Uterus (tissue), 4 donors: ENCODE measurements around the gene TCIRG1. TPM values are rescaled to one million over a fixed set of nuclear protein-coding genes. Genes with fewer than 3 reads are reported as not detected.

Experiments
- DNase-seq, 2 donors: peaks; one replicate each; pipeline ENCODE4 v3.0.0-alpha.2; 2019 to 2020
- H3K27ac ChIP-seq, 2 donors: fragments of 200-600 bp; sonication (generic); 1 replicate in 1 of 2; 2 replicates in 1 of 2; pipeline ENCODE4 v1.5.1; 2016 to 2018
- H3K27me3 ChIP-seq, 2 donors: fragments of 200-600 bp; sonication (generic); one replicate each; pipeline ENCODE4 v1.5.1; 2018 to 2019; ENCODE audit warnings: control low read depth in 1 of 2
- H3K36me3 ChIP-seq, 2 donors: fragments of 200-600 bp; sonication (generic); one replicate each; pipeline ENCODE4 v1.5.1; 2019; ENCODE audit warnings: control low read depth in 1 of 2
- H3K4me1 ChIP-seq, 2 donors: fragments of 200-600 bp; sonication (generic); one replicate each; pipeline ENCODE4 v1.5.1; 2018 to 2019; ENCODE audit warnings: control low read depth in 1 of 2
- H3K4me3 ChIP-seq, 2 donors: fragments of 200-600 bp; sonication (generic); 1 replicate in 1 of 2; 2 replicates in 1 of 2; pipeline ENCODE4 v1.5.1; 2018 to 2019; ENCODE audit warnings: mild to moderate bottlenecking in 1 of 2
- H3K9me3 ChIP-seq, 2 donors: fragments of 200-600 bp; sonication (generic); one replicate each; pipeline ENCODE4 v1.5.1; 2019; ENCODE audit warnings: control low read depth in 1 of 2
- POLR2A ChIP-seq, 2 donors: fragments of 450-650 bp; IDR thresholded peaks; one replicate each; pipeline ENCODE4 v1.6.1; 2016; ENCODE audit warnings: antibody characterized with exemption in 2 of 2, mild to moderate bottlenecking in 1 of 2, moderate library complexity in 1 of 2
- intact Hi-C: fragments of 100-400 bp; cut with DNase I; formaldehyde crosslinking; loops from one replicate; pipeline ENCODE4 v1.15.1; 2023; ENCODE audit warnings: low total_unique reads
- total RNA-seq, 4 donors: library from RNA; depleted of rRNA in 3 of 4; stranded (reverse); fragments of >200 nt in 3 of 4; gene quantifications; one replicate each; pipeline versions ENCODE4 v1.1.0 to v1.2.4, GENCODE V29; 2014 to 2023
- TF ChIP-seq, protein P1 (sequence below), 4 experiments: fragments of 200-600 bp in 2 of 4; fragments of 450-650 bp in 2 of 4; sonication (generic) in 2 of 4; IDR thresholded peaks; one replicate each; pipeline ENCODE4 v1.5.1; 2016 to 2019; ENCODE audit warnings: antibody characterized with exemption in 4 of 4, mild to moderate bottlenecking in 2 of 4, moderate library complexity in 1 of 4
- donor health status: DM: yes; HTN: yes; CAD: no.

The TCIRG1 gene
- total RNA-seq, 4 donors from 2014 or later, result 62.1 to 162 (median 115) TPM

DNA sequence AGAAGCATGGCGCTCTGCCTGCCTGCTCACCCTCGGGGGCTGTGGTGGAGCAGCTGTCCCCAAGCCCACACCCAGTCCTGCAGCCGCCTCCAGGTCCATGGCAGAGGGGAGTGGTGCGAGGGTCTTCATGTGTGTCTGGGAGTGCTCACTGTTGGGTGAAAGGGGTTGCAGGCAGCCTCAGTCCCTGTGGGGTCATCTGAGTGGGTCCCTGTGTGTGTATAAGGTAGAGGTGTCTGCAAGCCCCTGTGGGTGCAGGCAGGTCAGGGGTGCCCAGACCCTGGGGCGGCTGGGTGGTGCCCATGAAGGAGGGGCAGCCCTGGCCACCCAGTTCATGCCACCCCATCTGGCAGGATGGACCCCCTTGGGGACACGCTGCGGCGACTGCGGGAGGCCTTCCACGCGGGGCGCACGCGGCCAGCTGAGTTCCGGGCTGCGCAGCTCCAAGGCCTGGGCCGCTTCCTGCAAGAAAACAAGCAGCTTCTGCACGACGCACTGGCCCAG is 23.8 kb upstream of the TCIRG1 start:
- H3K27ac ChIP-seq, result no peak overlapping the region
- intact Hi-C loops, result no loop called here
- no peaks in the 10 kb centered on the region for H3K27me3 ChIP-seq
- H3K36me3 ChIP-seq, result no peaks in the 10 kb centered on the region
- peaks cover 0 to 4% of the 10 kb centered on the region in 2 donors for H3K4me1 ChIP-seq
- no peak overlapping the region for H3K4me3 ChIP-seq
- no peaks in the 10 kb centered on the region for H3K9me3 ChIP-seq
- DNase-seq, result no peak
- TF ChIP-seq POLR2A (IDR thresholded peaks at IDR 0.05), result no peak
- TF ChIP-seq, protein P1, sequence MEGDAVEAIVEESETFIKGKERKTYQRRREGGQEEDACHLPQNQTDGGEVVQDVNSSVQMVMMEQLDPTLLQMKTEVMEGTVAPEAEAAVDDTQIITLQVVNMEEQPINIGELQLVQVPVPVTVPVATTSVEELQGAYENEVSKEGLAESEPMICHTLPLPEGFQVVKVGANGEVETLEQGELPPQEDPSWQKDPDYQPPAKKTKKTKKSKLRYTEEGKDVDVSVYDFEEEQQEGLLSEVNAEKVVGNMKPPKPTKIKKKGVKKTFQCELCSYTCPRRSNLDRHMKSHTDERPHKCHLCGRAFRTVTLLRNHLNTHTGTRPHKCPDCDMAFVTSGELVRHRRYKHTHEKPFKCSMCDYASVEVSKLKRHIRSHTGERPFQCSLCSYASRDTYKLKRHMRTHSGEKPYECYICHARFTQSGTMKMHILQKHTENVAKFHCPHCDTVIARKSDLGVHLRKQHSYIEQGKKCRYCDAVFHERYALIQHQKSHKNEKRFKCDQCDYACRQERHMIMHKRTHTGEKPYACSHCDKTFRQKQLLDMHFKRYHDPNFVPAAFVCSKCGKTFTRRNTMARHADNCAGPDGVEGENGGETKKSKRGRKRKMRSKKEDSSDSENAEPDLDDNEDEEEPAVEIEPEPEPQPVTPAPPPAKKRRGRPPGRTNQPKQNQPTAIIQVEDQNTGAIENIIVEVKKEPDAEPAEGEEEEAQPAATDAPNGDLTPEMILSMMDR (IDR thresholded peaks at IDR 0.05), result no peak

DNA sequence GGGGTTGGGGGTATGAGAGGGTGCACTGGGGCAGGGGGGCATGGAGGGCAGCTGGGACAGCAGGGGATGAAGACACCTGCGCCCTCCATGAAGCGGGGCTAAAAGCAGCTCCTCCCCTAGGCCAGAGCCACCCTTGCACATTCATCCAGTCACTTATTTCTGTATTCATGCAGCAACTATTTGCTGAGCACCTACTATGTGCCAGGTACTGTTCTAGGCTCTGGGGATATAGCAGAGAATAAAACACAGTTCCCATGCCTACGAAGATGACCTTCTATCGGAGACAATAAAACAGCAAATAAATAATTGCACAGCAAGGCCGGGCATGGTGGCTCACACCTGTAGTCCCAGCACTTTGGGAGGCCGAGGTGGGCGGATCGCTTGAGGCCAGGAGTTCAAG is 23.4 kb upstream of the TCIRG1 start:
- H3K27me3 ChIP-seq, result no peaks in the 10 kb centered on the region
- no peak for DNase-seq
- no peak overlapping the region for H3K4me3 ChIP-seq
- H3K27ac ChIP-seq, result no peak overlapping the region
- H3K36me3 ChIP-seq, result no peaks in the 10 kb centered on the region
- H3K4me1 ChIP-seq, result peaks cover 0 to 4% of the 10 kb centered on the region in 2 donors
- no peaks in the 10 kb centered on the region for H3K9me3 ChIP-seq
- TF ChIP-seq, protein P1 (IDR thresholded peaks at IDR 0.05), result no peak
- no peak for TF ChIP-seq POLR2A (IDR thresholded peaks at IDR 0.05)
- intact Hi-C loops, result no loop called here

DNA sequence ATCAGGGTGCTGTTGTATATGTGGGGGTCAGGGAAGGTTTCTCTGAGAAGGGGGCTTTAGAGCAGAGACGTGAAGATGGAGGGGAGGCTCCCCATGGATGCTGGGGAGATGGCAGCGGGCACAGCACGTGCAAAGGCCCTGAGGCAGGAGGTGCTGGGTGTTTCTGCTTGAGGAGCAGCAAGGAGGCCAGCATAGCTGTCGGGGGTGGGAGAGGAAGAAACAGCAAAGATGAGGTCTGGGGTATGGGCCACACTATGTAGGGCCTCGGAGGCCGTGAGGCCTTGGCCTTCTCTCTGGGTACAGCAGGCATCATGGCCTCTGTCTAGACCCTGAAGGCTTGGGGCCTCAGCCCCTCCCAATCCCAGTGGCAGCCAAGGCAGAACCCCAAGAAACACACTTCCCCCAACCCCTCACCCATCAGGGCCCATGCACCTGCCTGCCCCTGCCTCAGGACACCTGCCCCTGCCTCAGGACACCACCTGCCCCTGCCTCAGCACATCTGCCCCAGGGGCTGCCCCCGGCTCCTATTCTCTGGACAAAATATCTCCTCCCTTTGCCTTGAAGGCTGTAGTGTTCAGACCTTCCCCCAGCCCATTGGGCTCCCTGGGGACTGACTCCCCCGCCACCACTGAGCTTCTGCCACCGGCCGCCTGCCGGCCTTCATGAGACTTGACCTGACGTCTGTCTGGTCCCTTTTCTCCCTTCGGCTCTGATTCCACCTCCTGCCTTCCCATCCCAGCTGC is 22.5 kb upstream of the TCIRG1 start:
- Histone ChIP-seq H3K4me3 (no peak overlapping the region), H3K36me3 (no peaks in the 10 kb centered on the region), H3K9me3 (no peaks in the 10 kb centered on the region), H3K4me1 (peaks cover 0 to 4% of the 10 kb centered on the region in 2 donors), H3K27me3 (no peaks in the 10 kb centered on the region), H3K27ac (no peak overlapping the region)
- no peak for DNase-seq
- TF ChIP-seq, protein P1 (IDR thresholded peaks at IDR 0.05), result no peak
- no peak for TF ChIP-seq POLR2A (IDR thresholded peaks at IDR 0.05)
- intact Hi-C loops, result no loop called here

DNA sequence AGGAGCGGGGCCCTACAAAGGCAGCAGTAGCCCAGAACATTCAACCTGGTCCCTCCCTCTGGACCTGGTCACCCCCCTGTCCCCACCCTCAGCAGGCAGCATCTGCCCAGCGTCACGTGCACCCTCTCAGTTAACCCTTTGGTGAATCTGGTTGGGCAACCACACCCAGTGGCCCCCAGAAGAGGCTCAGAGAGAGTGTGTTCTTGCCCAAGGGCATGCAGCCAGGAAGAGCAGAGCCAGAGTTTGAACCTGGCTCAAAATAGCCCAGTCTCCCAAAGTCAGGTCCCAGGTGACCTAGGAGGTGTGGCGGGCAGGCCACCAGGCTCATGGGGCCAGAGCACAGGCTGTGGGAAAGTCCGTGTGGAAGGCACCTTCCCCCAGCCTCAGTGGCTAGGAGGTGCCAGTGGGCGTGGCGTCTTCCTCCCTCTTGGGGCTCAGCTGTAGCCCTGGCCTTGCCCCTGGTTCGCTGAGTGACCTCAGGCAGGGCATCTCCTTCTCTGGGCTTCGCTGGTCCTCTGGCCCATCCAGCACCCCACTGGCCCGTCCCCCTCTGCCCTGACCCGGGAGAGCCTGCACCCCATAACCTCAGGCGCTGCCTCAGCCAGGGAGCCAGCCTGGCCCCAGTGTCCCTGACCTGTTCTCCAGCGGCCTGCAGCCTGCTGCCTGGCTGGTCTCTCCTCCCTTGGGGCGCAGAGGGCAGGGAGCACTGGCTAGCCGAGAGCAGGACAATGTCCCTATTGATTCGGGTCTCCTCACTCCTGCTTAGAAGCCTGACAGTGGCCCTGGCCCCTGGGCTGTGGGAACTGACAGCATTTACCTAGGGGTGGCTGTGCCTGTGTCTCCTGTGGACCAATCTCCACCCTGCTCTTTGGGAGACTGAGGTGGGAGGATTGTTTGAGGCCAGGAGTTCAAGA is 21.7 kb upstream of the TCIRG1 start:
- Histone ChIP-seq H3K4me1 (peaks cover 0 to 4% of the 10 kb centered on the region in 2 donors), H3K27ac (no peak overlapping the region)
- no peak for TF ChIP-seq POLR2A (IDR thresholded peaks at IDR 0.05)
- TF ChIP-seq, protein P1 (IDR thresholded peaks at IDR 0.05), result no peak

More for the DNA sequence above, 21.7 kb upstream of the TCIRG1 start:
- no peaks in the 10 kb centered on the region for H3K36me3 ChIP-seq
- H3K9me3 ChIP-seq, result no peaks in the 10 kb centered on the region
- H3K4me3 ChIP-seq, result no peak overlapping the region
- no peaks in the 10 kb centered on the region for H3K27me3 ChIP-seq
- intact Hi-C loops, result no loop called here
- DNase-seq, result no peak
